AG09309 (cell line): ENCODE results near the gene LRCOL1.

Source experiments
- DNase-seq: peaks from one replicate; pipeline ENCODE4 v3.0.0-alpha.2; 2010; ENCODE audit warnings: low read depth
- H3K4me3 ChIP-seq: 2 replicates; pipeline ENCODE4 v1.5.1; 2011; ENCODE audit warnings: mild to moderate bottlenecking, low read depth, low read length, moderate library complexity; ENCODE audit not compliant: control insufficient read depth
- TF ChIP-seq, protein P1 (sequence below): IDR thresholded peaks from 2 replicates; pipeline ENCODE4 v1.5.1; 2011; ENCODE audit warnings: mild to moderate bottlenecking, low read depth, low read length, inconsistent platforms; ENCODE audit not compliant: insufficient read depth, control insufficient read depth; ENCODE audit errors: missing control alignments

The LRCOL1 gene

DNA sequence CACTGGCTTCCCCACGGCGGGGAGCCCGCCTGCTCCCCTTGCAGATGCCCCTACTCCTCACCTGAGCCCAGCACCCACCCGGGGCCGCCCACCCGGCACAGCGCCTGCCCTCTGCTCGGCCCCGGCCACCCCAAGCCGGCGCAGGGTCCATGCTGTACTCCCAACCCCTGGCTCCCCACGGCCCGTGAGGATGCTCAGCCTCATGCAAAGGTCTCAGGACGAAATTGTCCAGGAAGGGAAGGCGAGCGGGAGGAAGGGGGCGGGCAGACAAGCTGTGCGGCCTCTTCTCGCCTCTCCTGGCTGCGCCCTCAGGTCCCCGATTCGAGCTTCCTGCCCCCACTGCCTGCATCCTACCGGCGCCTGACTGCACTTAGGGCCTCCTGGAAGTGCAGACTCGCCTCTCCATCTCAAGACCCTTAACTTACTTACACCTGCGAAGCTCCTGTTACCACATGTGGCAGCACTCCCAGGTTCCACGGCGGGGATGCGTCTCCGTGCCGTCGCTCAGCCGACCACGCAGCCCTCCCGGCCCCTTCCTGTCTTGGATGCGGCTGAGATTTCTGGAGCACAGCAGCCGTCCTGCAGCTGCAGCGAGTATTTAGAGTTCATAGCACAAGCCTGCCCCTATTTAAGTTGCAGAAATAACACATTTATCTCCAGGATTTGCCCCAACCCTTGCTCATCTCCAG lies 18.0 kb downstream of the LRCOL1 start:
- H3K4me3 ChIP-seq = no peak overlapping the region
- TF ChIP-seq, protein P1, sequence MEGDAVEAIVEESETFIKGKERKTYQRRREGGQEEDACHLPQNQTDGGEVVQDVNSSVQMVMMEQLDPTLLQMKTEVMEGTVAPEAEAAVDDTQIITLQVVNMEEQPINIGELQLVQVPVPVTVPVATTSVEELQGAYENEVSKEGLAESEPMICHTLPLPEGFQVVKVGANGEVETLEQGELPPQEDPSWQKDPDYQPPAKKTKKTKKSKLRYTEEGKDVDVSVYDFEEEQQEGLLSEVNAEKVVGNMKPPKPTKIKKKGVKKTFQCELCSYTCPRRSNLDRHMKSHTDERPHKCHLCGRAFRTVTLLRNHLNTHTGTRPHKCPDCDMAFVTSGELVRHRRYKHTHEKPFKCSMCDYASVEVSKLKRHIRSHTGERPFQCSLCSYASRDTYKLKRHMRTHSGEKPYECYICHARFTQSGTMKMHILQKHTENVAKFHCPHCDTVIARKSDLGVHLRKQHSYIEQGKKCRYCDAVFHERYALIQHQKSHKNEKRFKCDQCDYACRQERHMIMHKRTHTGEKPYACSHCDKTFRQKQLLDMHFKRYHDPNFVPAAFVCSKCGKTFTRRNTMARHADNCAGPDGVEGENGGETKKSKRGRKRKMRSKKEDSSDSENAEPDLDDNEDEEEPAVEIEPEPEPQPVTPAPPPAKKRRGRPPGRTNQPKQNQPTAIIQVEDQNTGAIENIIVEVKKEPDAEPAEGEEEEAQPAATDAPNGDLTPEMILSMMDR = no peak
- DNase-seq = no peak

DNA sequence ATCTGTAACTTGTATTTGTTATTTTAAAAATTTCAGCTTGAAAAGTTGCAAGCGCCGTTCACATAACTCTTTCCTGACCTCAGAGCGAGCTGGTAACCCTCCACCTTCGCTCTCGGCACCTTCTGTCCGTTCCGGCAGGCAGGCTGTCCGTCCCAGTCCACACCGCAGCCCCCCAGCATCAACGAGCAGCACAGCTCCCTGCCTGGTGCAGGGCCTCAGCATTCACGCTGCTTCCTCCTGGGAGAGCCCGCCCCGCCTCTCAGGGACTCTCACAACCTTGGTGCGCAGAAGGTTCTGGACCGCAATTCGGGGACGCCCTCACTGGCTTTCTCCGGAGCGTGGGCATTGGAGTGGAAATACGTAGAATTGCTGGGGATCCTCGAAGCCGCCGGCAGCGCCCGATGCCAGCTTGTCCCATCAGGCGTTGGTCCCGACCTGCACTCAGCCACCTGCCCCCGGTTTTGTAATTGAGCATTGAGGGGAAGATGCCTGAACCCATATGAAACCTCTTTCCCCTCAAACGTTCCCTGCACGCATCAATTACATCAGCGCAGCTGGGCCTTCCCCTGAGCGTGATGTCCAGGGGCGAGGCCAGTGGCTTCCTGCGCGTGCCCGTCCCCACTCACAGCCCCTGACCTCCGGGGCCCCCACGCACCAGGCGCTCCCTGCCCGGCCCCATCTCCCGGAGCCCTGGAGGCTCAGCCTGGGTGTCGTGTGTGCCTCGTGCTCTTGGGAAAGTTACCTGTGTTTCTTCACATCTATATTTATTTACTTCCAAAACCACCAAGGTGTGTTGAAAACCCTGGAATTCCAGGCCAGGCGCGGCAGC lies 19.1 kb downstream of the LRCOL1 start:
- H3K4me3 ChIP-seq = no peak overlapping the region
- TF ChIP-seq, protein P1 = no peak
- DNase-seq = no peak

DNA sequence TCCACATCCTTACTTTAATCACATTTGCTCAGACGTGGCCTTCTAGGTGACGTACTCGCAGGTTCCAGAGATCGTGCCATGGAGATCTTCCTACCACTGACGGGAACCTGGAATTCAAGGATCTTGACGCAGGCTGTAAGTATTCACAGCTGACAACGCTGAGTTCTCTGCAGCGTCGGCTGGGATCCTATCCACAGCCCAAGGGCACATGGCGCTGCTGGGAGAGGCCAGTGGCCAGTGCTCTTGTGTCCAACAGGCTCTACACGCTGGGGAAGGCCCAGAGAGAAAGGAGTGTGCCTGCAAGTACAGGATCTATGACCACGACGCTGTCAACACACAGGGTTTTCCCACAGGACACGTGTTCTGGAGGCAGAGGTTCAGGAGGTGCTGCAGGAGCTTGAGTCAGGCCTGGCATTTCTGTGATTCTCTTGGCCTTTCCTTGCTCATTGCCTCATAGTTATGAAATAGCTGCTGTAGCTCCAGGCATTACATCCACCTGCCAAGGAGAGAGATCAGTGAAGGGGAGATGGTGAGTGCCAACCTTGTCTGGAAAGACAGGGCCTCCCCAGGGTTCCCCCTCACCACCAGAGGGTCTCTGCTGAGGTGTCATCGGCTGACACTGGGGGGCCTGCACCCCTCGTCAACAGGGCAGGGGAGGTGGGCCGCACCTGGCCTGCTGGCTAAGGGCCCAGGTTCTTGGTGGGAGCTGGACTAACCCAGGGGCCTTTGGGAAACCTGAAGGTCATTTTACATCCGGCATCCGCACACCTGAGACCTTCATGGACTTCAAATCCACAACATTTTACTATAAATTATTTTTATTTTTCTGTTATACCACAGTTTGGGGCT lies 21.3 kb downstream of the LRCOL1 start:
- TF ChIP-seq, protein P1 = no peak
- H3K4me3 ChIP-seq = no peak overlapping the region
- DNase-seq = no peak

DNA sequence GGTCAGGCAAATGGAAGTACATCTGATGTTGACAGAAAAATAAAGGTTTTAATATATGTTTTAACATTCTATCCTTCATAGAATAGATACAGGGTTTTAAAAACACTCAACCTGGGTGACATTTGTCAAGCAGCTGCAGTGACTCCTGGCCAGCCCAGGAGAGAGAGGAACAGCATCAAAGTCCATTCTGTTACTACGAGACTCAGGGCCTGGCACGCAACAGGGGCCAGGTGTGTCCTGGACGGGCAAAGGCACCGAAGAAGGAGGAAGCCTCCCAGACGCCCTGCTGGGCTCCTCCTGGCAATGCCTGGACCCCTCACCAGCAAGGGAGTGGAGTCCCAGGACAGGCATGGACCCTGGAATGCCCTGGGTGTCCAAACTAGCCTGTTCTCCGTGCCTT lies 22.1 kb downstream of the LRCOL1 start:
- DNase-seq = no peak
- H3K4me3 ChIP-seq = no peak overlapping the region
- TF ChIP-seq, protein P1 = no peak

DNA sequence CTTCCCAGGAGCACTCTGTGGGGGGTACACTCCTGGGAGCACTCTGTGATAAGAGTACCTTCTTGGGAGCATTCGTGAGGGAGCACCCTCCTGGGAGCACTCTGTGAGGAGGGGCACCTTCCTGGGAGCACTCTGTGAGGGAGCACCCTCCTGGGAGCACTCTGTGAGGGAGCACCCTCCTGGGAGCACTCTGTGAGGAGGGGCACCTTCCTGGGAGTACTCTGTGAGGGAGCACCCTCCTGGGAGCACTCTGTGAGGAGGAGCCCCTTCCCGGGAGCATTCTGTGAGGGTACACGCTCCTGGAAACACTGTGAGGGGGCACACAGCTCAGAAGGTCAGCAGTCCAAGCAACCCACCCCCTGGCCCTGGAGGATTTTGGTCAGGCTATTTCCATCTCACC lies 22.6 kb downstream of the LRCOL1 start:
- no peak for DNase-seq
- no peak overlapping the region for H3K4me3 ChIP-seq
- TF ChIP-seq, protein P1 = no peak

DNA sequence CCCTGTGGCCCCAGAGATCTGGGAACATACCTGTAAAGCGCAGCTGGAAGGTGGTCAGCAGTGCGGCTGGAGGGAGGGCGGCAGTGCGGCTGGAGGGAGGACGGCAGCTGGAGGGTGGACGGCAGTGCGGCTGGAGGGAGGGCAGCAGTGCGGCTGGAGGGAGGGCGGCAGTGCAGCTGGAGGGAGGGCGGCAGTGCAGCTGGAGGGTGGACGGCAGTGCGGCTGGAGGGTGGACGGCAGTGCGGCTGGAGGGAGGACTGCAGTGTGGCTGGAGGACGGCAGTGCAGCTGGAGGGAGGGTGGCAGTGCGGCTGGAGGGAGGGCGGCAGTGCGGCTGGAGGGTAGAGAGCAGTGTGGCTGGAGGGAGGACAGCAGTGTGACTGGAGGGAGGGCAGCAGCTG lies 23.5 kb downstream of the LRCOL1 start:
- no peak overlapping the region for H3K4me3 ChIP-seq
- no peak for DNase-seq
- TF ChIP-seq, protein P1 = no peak
